H1 (cell line): ENCODE data around the gene BRD4. TPM values are rescaled to one million over a fixed set of nuclear protein-coding genes. Genes with fewer than 3 reads are reported as not detected.

Source experiments
- BCL11A ChIP-seq, 2 experiments: IDR thresholded peaks; one replicate each; pipeline ENCODE4 v1.6.1; 2011; ENCODE audit warnings: low read depth in 2 of 2, low read length in 2 of 2, mild to moderate bottlenecking in 2 of 2
- CHD1 ChIP-seq: IDR thresholded peaks from 2 replicates; pipeline ENCODE4 v1.6.1; 2012; ENCODE audit warnings: low read depth, low read length, improper control_type of control experiment
- EGR1 ChIP-seq: IDR thresholded peaks from 2 replicates; pipeline ENCODE4 v1.6.1; 2011; ENCODE audit warnings: low read depth, low read length, borderline replicate concordance
- HDAC2 ChIP-seq, 2 experiments: fragments of 300-600 bp in 1 of 2; sonication (generic) in 1 of 2; IDR thresholded peaks; 2 replicates each; pipeline ENCODE4 v1.6.1; 2011 to 2012; ENCODE audit warnings: low read depth in 2 of 2, low read length in 2 of 2, mild to moderate bottlenecking in 2 of 2, moderate library complexity in 2 of 2, borderline replicate concordance in 1 of 2, inconsistent platforms in 1 of 2
- RFX5 ChIP-seq: IDR thresholded peaks from 2 replicates; pipeline ENCODE4 v1.6.1; 2011; ENCODE audit warnings: low read depth, low read length, improper control_type of control experiment, borderline replicate concordance
- YY1 ChIP-seq: IDR thresholded peaks from 2 replicates; pipeline ENCODE4 v1.6.1; 2011; ENCODE audit warnings: low read depth, mild to moderate bottlenecking, low read length
- ZNF274 ChIP-seq: IDR thresholded peaks from 2 replicates; pipeline ENCODE4 v1.7.0; 2012; ENCODE audit warnings: low read length, borderline replicate concordance; ENCODE audit errors: extremely low read depth
- polyA plus RNA-seq, 7 experiments: library from polyadenylated mRNA; depleted of rRNA in 3 of 7; stranded (reverse) in 5 of 7; unstranded in 2 of 7; fragments of >200 nt in 5 of 7; fragments of 200-250 nt in 2 of 7; gene quantifications; 1 replicate in 5 of 7; 2 replicates in 1 of 7; 4 replicates in 1 of 7; pipeline versions ENCODE4 v1.2.1 to v1.2.3, GENCODE V29; 2011 to 2013; ENCODE audit warnings: missing spikeins in 2 of 7, mixed read lengths in 2 of 7
- total RNA-seq: library from RNA; stranded (reverse); fragmentation: NEBNext Ultra II Directional; extraction: Animal tissue kit (Norgen Biotek cat#: 25700); gene quantifications from 2 replicates; pipeline ENCODE4 v1.2.1, GENCODE V29; 2021
- TF ChIP-seq, protein P1 (sequence below): IDR thresholded peaks from 2 replicates; pipeline ENCODE4 v1.6.1; 2012; ENCODE audit warnings: low read length, inconsistent platforms

Gene BRD4
- total and polyA plus RNA-seq, 2 of the 8 experiments (the other 6 are each of a cell fraction or from before 2014, with no cell fraction given): 14.1 to 146 TPM

DNA sequence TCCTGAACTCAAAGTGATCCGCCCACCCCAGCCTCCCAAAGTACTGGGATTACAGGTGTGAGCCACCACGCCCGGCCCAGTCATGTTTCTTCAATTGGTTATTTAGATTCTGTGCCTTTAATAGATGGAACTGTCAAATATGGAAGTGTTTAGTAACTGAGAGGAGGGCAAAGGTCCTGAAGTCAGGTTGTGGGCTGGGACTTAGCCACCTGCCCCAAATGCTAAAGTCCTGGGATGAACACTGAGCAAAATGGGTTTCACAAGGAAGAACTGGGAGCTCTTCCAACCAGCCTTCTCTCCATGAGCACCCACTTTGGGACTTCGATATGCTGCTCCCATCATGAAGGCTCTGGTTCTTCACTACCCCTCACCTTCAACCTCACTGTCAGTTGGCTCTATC, 25.6 kb upstream of the BRD4 start (continued):
- TF ChIP-seq BCL11A (IDR thresholded peaks at IDR 0.05; ENCODE audit: low read depth in 2 of 2, low read length in 2 of 2): no peak
- no peak for TF ChIP-seq CHD1
- no peak for TF ChIP-seq RFX5
- TF ChIP-seq EGR1: no peak
- no peak for TF ChIP-seq HDAC2 (IDR thresholded peaks at IDR 0.05; ENCODE audit: borderline replicate concordance in 1 of 2, low read depth in 2 of 2, low read length in 2 of 2)
- TF ChIP-seq ZNF274: no peak
- TF ChIP-seq, protein P1, sequence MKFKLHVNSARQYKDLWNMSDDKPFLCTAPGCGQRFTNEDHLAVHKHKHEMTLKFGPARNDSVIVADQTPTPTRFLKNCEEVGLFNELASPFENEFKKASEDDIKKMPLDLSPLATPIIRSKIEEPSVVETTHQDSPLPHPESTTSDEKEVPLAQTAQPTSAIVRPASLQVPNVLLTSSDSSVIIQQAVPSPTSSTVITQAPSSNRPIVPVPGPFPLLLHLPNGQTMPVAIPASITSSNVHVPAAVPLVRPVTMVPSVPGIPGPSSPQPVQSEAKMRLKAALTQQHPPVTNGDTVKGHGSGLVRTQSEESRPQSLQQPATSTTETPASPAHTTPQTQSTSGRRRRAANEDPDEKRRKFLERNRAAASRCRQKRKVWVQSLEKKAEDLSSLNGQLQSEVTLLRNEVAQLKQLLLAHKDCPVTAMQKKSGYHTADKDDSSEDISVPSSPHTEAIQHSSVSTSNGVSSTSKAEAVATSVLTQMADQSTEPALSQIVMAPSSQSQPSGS: no peak
- no peak for TF ChIP-seq YY1
